Measurements from ENCODE around the gene CASP3.

The CASP3 gene

GRCh38 chr4:184583738-184584502 is 65.3 kb downstream of the CASP3 start:
- TF ChIP-seq FOXM1 (IDR thresholded peaks at IDR 0.05; ENCODE audit: borderline replicate concordance, low read depth): no peak
- no peak for TF ChIP-seq ZBTB7A (IDR thresholded peaks at IDR 0.05; ENCODE audit: low read depth)
- TF ChIP-seq CREB1 (IDR thresholded peaks at IDR 0.05; ENCODE audit: low read depth): no peak
- no peak for TF ChIP-seq TCF12 (IDR thresholded peaks at IDR 0.05; ENCODE audit: low read depth)
